Lung (tissue), 12 donors: ENCODE results near the gene EME1. TPM values are rescaled to one million over a fixed set of nuclear protein-coding genes. Genes with fewer than 3 reads are reported as not detected.

Source experiments
- ATAC-seq: fragments of 200-7000 bp; cut with Tn5 transposase; one replicate; pipeline ENCODE4 v1.9.1; 2020; ENCODE audit warnings: moderate number of reproducible peaks; ENCODE audit not compliant: insufficient read depth, low FRiP score
- DNase-seq, 3 donors: peaks; one replicate each; pipeline ENCODE4 v3.0.0-alpha.2; 2013 to 2017
- H3K27ac ChIP-seq, 2 donors: one replicate each; pipeline ENCODE4 v1.5.1; 2013; ENCODE audit warnings: mild to moderate bottlenecking in 2 of 2, moderate library complexity in 2 of 2, control low read depth in 1 of 2, inconsistent platforms in 1 of 2, low read depth in 1 of 2, low read length in 1 of 2
- H3K27me3 ChIP-seq, 3 donors: one replicate each; pipeline ENCODE4 v1.5.1; 2013; ENCODE audit warnings: low read length in 2 of 3; ENCODE audit not compliant: control insufficient read depth in 3 of 3, insufficient read depth in 3 of 3
- H3K36me3 ChIP-seq, 4 donors: one replicate each; pipeline ENCODE4 v1.5.1; 2013; ENCODE audit warnings: low read length in 4 of 4, mild to moderate bottlenecking in 1 of 4, moderate library complexity in 1 of 4; ENCODE audit not compliant: control insufficient read depth in 4 of 4, insufficient read depth in 4 of 4
- H3K4me1 ChIP-seq, 5 donors: one replicate each; pipeline ENCODE4 v1.5.1; 2013; ENCODE audit warnings: low read length in 5 of 5, mild to moderate bottlenecking in 2 of 5, moderate library complexity in 1 of 5; ENCODE audit not compliant: control insufficient read depth in 5 of 5, insufficient read depth in 5 of 5
- H3K4me3 ChIP-seq: one replicate; pipeline ENCODE4 v1.5.1; 2013; ENCODE audit warnings: mild to moderate bottlenecking, control low read depth, moderate library complexity
- H3K9ac ChIP-seq, 2 donors: one replicate each; pipeline ENCODE4 v1.5.1; 2013; ENCODE audit warnings: low read length in 2 of 2, control low read depth in 1 of 2; ENCODE audit not compliant: insufficient read depth in 1 of 2
- H3K9me3 ChIP-seq, 4 donors: one replicate each; pipeline ENCODE4 v1.5.1; 2013; ENCODE audit warnings: low read length in 3 of 4, mild to moderate bottlenecking in 1 of 4, moderate library complexity in 1 of 4; ENCODE audit not compliant: control insufficient read depth in 4 of 4, insufficient read depth in 3 of 4
- WGBS, 2 donors: extraction: QIAGEN DNeasy Blood & Tissue Kit; methylation state at CpG; one replicate each; pipeline ENCODE4 v1.1.7; 2013; 5-methylcytosine and 5-hydroxymethylcytosine counted together
- polyA plus RNA-seq, 2 donors: library from polyadenylated mRNA; stranded (reverse); fragments of 200-250 nt; gene quantifications; one replicate each; pipeline ENCODE4 v1.2.1, GENCODE V29; 2013
- total RNA-seq, 2 donors: library from RNA; depleted of rRNA in 1 of 2; stranded (reverse); fragments of >200 nt in 1 of 2; gene quantifications; one replicate each; pipeline ENCODE4 v1.2.1, GENCODE V29; 2014 to 2021
- TF ChIP-seq, protein P1 (sequence below): IDR thresholded peaks from 2 replicates; pipeline ENCODE4 v1.5.1; 2012; ENCODE audit warnings: mild to moderate bottlenecking; ENCODE audit errors: control extremely low read depth, extremely low read depth
- donor health status: control.
- donor health status: control.
- donor health status: Bipolar disorder and iron deficiency.
- donor health status: healthy.
- donor health status: DM: yes; HTN: yes; CAD: no.

Gene EME1
- total and polyA plus RNA-seq, 4 donors, result 0.55 to 2.8 (median 1.8) TPM

DNA sequence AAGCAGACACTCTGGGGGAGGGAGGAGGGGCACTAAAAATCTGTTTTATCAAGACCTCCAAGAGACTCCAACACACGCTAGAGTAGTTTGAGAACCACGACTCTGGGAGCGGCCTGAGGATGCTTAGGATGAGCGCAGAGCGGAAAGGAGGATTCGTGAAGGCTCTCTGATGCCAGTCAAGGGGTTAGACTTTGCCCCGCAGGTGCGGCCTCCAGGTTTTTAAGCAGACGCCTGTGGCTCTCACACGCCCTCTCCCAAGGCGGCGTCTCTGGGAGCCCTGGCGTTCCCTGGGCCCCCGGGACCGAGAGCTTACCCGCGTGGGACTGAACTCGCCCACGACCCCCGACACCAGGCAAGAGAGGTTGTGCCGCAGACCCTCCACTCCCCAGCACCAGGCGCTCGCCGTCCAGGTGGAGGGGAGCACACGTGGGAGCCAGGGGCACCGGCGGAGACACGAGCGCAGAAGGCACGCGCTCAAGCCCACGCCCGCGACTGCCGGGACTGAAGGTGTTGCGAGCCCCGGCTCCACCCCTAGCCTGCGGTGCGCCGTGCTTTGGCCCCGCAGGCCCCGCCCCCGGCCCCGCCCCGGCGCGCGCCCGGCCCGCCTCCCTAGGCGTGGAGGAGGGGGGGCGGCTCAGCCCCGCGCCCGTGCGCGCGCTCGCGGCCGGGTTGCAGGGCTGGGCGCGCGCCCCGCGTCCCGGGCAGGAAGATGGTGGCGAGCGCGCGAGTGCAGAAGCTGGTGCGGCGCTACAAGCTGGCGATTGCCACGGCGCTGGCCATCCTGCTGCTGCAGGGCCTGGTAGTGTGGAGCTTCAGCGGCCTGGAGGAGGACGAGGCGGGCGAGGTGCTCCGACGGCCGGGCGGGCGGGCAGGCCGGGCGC lies 27.4 kb upstream of the EME1 start, which contains the start of gene XYLT2:
Gene XYLT2, plus strand, starts transcription at position 695 of the 881 bp plus-strand sequence. Its CDS starts 15 bp downstream, at position 710.
- Histone ChIP-seq H3K27me3 (no peaks in the 10 kb centered on the region), H3K4me3 (peak within 1 kb of the TSS; percentile 63), H3K27ac (peak within 1 kb of the TSS; percentile 51 to 76), H3K36me3 (no peaks in the 10 kb centered on the region), H3K4me1 (peaks cover 0 to 21% (median 0%) of the 10 kb centered on the region in 5 donors), H3K9me3 (no peaks in the 10 kb centered on the region), H3K9ac (peak within 1 kb of the TSS; percentile 46 to 67)
- ATAC-seq (peak; percentile 96), DNase-seq (peak; percentile 83 to 94 (median 85))
- 4 to 8% methylated on average over 54 to 87 of the region's 87 CpGs for WGBS, 2 donors
- TF ChIP-seq, protein P1, sequence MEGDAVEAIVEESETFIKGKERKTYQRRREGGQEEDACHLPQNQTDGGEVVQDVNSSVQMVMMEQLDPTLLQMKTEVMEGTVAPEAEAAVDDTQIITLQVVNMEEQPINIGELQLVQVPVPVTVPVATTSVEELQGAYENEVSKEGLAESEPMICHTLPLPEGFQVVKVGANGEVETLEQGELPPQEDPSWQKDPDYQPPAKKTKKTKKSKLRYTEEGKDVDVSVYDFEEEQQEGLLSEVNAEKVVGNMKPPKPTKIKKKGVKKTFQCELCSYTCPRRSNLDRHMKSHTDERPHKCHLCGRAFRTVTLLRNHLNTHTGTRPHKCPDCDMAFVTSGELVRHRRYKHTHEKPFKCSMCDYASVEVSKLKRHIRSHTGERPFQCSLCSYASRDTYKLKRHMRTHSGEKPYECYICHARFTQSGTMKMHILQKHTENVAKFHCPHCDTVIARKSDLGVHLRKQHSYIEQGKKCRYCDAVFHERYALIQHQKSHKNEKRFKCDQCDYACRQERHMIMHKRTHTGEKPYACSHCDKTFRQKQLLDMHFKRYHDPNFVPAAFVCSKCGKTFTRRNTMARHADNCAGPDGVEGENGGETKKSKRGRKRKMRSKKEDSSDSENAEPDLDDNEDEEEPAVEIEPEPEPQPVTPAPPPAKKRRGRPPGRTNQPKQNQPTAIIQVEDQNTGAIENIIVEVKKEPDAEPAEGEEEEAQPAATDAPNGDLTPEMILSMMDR, result no peak

DNA sequence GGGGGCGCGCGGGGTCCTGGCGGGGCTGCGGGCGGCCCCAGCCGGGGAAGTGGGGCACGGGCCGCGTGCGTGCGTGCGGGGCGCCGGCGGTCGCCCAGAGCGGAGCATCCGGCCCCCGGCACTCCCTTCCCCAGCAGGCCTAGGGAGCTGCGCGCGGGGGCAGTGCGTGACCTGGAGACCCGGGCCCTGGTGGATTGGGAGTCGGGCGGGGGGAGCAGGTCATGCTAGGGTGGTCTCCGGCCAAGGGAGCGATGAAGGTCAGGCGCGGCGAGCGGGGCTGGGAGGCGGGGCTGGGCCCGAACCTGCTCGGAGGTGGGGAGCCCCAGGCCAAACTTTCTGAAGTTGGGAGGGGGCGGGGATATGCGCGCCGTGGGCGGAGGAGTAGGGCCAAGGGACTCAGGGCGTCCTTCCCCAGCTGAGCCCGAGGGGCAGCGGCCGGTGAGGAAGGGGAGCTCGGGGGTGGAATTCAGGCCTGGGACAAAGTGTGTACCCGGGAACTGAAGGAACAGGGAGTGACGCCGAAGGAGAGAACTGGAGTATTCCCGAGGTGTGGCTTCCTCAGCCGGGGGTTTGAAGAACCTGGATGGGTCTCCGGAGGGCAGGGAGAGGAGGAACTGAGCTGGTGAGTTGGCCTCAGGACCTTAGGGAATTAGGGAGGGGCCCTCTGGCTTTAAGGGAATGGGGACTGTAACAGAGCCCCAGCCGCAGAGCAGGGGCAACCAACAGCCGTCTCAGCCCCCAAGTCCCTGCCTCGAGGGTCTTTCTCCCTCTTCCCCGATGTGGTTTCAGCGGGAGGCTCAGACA lies 26.5 kb upstream of the EME1 start:
- peak; percentile 15 for ATAC-seq
- Histone ChIP-seq H3K27ac (peak overlapping the region; percentile 41 to 51), H3K9ac (peak overlapping the region; percentile 46 to 67), H3K36me3 (no peaks in the 10 kb centered on the region), H3K9me3 (no peaks in the 10 kb centered on the region), H3K27me3 (no peaks in the 10 kb centered on the region), H3K4me3 (peak overlapping the region; percentile 63), H3K4me1 (peaks cover 0 to 21% (median 0%) of the 10 kb centered on the region in 5 donors)
- TF ChIP-seq, protein P1, result no peak
- peak in 2 of 3 donors; percentile 32 to 33 for DNase-seq
- WGBS, 2 donors, result 1% methylated on average over 46 to 57 of the region's 57 CpGs

DNA sequence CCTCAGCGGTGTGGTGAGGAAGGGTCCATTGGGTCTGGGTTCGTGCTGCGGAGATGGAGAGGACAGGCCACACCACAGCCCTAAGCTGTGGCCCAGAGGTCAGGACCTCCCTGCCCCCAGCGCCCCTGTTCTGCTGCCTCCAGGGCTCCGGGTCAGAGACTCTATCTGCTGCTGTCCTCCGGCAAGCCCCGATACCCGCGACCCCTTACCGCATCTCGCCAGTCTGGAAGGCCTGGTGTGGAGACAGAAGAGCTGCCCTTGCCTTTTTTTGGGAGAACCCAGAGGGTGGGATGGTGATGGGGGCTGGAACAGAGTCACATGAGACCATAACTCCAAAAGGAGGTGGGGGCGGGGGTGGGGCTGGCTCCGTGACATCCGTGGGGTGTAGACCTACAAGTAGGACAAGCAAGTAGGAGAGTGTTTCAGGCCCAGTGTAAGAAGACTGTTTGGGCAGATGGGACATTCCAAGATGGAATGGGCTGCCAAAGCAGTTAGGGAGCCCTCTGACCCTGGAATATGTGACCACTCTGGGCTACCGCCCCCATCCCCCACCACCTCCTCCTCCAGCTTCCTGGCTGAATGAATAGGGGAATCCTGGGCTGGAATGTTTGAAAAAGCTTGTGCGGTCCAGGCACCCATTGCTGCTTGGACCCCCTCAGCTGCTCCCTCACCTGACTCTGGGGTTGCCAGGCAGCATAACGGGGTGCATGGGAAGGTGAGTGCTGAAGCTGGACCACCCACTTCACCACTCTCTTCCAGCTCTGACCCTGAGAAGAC lies 25.7 kb upstream of the EME1 start:
- Histone ChIP-seq H3K4me3 (peak overlapping the region; percentile 63), H3K27me3 (no peaks in the 10 kb centered on the region), H3K36me3 (peaks cover 0 to 5% (median under 1%) of the 10 kb centered on the region in 4 donors), H3K4me1 (peaks cover 0 to 21% (median 0%) of the 10 kb centered on the region in 5 donors), H3K9me3 (no peaks in the 10 kb centered on the region), H3K9ac (peak overlapping the region; percentile 46 to 67), H3K27ac (no peak overlapping the region)
- WGBS, 2 donors, result 34 to 51% methylated on average over 17 of the region's 17 CpGs
- TF ChIP-seq, protein P1, result no peak
- DNase-seq, result peak; percentile 38 to 45 (median 38)
- no peak for ATAC-seq
